Measurements from ENCODE around the gene BICC1.
A peak's percentile ranks its signal among the peaks of the same experiment; 100 is the strongest.
"Not testable (repeated sequence)": the region's sequence is repeated elsewhere in the genome, so short reads cannot be mapped to it uniquely, and the experiment has no call there.

The BICC1 gene

DNA sequence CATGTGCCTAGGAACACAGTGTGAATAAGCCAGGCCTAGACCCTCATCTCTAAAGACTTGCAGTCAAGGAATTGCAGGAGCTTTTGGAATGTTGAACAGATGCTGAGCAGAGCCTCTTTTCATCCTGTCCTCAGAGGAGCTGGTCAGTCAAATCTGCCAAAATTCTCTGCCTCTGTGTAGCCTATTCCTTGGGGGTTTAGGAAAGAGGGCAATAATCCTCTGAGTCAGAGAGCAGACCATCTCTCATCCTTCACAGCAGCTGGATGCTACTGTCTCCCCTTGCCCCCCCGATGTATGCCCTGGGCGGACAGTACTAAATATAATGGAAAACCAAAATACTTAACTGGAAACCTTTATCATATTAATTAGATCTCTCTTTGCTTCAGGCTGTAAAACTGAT lies 52.6 kb downstream of the BICC1 start:
- DNase-seq (ENCODE audit: low spot score): no peak

- DNase-seq (ENCODE audit: low spot score): no peak
These were observed 55.0 kb downstream of the BICC1 start for GRCh38 chr10:58567652-58568051.

GRCh38 chr10:58568428-58568935 lies 55.8 kb downstream of the BICC1 start:
- no peak for DNase-seq (ENCODE audit: low spot score)

- DNase-seq (ENCODE audit: low spot score): no peak
These were observed 57.6 kb downstream of the BICC1 start for GRCh38 chr10:58570307-58570723.

GRCh38 chr10:58570979-58571378 lies 58.3 kb downstream of the BICC1 start:
- DNase-seq (ENCODE audit: low spot score): no peak

DNA sequence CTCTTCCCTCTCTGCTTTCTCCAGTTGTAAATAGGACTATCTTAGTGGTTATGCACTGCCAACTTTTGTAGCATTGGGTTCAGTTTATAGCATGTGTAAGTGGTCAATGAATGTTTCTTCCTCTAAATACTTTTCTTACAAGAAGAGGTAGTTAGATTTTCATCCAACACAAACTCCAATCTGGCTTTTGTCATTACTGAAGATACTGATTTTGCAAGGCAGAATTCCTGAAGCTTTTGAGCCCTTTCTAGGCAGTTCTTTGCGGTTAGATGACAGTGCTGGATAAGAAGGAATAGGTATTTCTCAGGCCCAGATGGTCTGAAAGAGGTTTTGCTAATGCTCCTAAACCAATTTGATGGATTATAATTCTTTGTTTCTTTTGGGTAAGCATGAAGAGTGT lies 60.5 kb downstream of the BICC1 start:
- no peak for DNase-seq (ENCODE audit: low spot score)

DNA sequence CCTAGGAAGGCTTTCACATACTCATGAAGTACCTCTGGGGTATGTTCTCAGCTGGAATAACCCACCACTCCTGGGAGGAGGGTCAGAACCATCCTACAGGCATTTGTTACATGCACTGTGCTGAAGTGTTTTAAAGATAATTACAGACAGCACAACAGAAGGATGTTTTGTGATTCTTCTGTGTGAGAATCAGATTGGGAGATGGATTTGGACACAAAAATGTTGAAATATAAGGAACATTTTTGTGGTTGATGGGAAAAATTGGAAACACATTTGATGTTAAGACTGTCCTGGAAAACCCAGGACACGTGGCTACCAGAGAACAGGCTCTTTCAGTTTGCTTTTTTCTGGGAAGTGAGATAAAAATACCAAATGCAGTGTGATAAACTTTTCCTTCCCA lies 61.4 kb downstream of the BICC1 start:
- no peak for DNase-seq (ENCODE audit: low spot score)

DNA sequence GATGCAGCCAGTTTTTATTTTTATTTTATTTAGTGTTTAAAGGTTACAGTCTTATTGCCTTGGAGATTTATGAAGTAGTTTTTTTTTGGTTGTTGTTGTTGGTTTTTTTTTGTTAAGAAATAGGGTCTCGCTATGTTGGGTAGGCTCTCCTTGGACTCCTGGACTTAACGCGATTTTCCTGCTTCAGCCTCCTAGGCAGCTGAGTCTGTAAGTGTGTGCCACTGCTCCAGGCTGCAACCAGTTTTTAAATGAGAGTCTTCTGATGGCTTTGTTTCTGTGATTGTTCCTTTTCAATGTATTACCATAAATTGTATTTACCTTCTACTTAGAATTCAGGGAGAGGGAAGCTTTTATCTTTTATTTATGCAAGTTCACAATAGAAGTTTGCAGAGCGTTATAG lies 62.8 kb downstream of the BICC1 start:
- DNase-seq (ENCODE audit: low spot score): no peak

GRCh38 chr10:58576751-58577436 lies 64.2 kb downstream of the BICC1 start:
- no peak for DNase-seq (ENCODE audit: low spot score)

- no peak for DNase-seq (ENCODE audit: low spot score)
These were observed 64.7 kb downstream of the BICC1 start for GRCh38 chr10:58577437-58577777.

DNA sequence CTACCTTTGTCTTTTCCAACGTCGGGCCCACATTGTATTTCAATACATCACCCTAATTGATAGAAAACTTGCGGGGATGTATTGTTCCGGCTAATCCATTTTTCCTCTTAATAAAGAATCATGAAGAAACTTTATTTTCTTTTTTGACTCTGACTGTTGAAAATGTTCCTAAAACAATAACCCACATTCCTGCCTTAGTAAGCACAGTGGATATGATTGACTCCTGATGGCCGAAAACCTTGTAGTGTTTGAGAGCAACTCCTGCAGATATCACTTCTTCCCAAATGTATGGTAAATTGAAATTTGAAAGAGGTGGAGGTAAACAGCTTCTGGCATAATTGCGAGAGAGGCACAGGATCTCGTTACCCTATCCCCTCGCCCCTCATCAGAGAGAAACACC lies 65.7 kb downstream of the BICC1 start:
- no peak for DNase-seq (ENCODE audit: low spot score)

DNA sequence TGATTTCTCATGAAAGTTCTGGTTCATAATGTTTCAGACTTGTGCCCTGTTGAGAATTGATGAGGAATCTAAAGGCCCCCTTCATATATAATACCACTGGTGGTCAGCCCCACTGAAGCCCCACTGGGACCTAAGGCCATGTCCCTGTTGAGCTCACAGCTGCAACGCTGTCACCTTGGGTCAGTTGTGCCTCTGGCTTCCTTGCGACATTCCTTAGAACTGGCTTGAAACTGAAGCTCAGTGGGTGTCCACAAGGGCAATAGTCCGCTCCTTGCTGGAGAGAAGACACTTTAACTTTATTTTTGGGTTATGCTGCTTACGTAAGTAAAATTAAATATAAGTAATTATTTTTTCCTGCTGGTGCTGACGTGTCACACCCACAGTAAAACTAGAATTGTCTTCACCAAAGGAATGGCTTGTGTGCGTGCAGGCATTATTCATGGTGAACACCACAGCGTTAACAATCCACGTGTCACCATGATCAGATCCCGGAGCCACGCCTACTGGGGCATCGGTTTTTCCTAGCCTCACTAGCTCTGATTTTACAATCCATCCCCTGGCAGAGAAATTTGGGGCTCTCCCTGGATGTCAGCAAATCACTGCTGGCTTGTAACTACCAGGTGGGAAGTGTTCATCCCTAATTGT lies 66.5 kb downstream of the BICC1 start:
- no peak for DNase-seq (ENCODE audit: low spot score)

DNA sequence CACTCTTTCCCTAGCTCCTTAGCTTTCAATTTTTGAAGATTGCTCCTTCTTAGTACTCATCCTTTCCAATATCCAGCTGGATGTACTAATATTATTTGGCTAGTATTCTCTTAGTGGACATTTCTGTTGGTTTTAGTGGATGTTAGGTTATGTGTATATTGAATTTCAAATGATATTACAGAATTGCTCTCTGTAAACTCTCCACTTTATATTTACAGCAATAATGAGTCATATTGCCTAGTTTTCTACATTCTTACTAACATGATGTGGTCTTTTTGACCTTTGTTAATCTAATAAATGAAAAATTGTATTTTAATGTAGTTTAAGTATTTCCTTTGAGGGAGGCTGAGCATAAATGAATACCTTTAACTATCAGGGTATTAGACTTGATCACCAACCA lies 69.4 kb downstream of the BICC1 start:
- no peak for DNase-seq (ENCODE audit: low spot score)

GRCh38 chr10:58585435-58585834 lies 72.8 kb downstream of the BICC1 start:
- no peak for DNase-seq (ENCODE audit: low spot score)

- no peak for DNase-seq (ENCODE audit: low spot score)
These were observed 73.9 kb downstream of the BICC1 start for GRCh38 chr10:58586282-58587245.

- DNase-seq (ENCODE audit: low spot score): no peak
These were observed 75.0 kb downstream of the BICC1 start for GRCh38 chr10:58587676-58588075.

DNA sequence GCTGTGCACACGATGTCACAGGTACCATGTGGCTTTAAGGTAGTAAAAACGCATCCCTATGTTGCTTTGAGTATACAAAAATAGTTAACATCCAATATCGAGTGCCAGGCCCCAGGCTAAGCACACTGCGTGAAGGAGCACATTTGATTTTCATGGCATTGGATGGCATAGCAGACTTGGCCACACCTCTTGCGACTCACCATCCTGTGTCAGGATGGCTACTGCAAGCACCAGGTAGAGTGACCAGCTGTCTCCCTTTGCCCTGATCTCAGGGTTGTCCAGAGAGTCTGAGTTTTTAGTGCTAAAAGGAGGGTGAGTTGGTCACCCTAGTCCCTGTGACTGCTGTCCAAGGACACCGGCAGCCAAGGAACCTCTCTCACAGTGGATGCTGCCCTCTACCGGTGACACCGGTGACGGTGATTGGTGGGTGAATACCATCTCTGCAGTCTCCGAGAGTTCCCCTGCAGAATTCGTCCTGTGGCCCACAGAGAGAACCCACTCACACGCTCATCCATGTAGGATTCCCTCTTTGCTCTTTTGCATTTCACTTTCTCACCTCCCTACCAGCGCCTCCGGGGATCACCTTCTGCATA lies 76.1 kb downstream of the BICC1 start:
- no peak for DNase-seq (ENCODE audit: low spot score)

- peak; percentile 2 for DNase-seq (ENCODE audit: low spot score)
These were observed 77.6 kb downstream of the BICC1 start for GRCh38 chr10:58590152-58590840.

DNA sequence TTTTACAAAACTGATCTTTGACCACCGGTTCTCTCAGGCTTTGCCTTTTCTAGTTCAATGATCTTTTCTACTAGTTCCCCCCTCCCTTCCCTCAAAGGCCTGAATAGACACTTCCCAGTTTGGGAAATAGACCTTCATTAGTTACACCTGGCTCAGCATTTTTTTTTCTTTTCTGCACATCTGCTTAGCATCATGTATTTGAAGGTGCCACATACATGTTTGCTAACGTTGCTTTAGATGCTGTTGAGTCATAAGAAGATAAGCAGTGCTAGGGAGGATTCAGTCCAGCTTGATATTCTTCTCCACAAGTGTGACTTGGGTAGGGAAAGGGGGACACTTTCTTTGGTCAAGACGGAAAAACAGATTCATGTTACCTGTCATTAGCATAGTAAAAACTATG lies 78.3 kb downstream of the BICC1 start:
- no peak for DNase-seq (ENCODE audit: low spot score)

DNA sequence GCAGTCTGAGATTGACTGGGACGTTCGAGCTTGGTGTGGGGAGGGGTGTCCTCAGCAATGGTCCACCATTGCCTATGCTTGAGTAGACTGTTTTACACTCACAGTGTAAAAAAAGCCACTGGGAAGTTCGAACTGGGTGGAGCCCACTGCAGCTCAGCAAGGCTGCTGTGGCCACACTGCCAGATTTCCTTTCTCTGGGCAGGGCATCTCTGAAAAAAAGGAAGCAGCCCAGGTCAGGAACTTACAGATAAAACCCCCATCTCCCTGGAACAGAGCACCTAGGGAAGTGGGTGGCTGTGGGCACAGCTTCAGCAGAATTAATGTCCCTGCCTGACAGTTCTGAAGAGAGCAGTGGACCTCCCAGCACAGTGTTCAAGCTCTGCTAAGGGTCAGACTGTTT lies 80.3 kb downstream of the BICC1 start:
- DNase-seq (ENCODE audit: low spot score): no peak

GRCh38 chr10:58597211-58597610 lies 84.5 kb downstream of the BICC1 start:
- DNase-seq (ENCODE audit: low spot score): not testable (repeated sequence)

All from kidney capillary endothelial cell (primary cell).